Measurements from ENCODE around the gene IL6R.
"Not testable (repeated sequence)": the region's sequence is repeated elsewhere in the genome, so short reads cannot be mapped to it uniquely, and the experiment has no call there.

Gene IL6R

GRCh38 chr1:154479764-154480421, 74.8 kb downstream of the IL6R start:
- peak; percentile 91 for TF ChIP-seq CTCF (IDR thresholded peaks at IDR 0.05; ENCODE audit: low read depth, low read length)
- DNase-seq (ENCODE audit: extremely low read depth, low read depth) = peak; percentile 60

GRCh38 chr1:154481053-154481452, 75.9 kb downstream of the IL6R start:
- DNase-seq (ENCODE audit: extremely low read depth, low read depth) = no peak
- TF ChIP-seq CTCF (IDR thresholded peaks at IDR 0.05; ENCODE audit: low read depth, low read length) = no peak

- DNase-seq (ENCODE audit: extremely low read depth, low read depth) = no peak
- no peak for TF ChIP-seq CTCF (IDR thresholded peaks at IDR 0.05; ENCODE audit: low read depth, low read length)
Observed at GRCh38 chr1:154483941-154484803, 79.0 kb downstream of the IL6R start.

- no peak for DNase-seq (ENCODE audit: extremely low read depth, low read depth)
Observed at GRCh38 chr1:154485106-154485505, 80.0 kb downstream of the IL6R start.

GRCh38 chr1:154485910-154486496, 80.9 kb downstream of the IL6R start:
- no peak for TF ChIP-seq CTCF (IDR thresholded peaks at IDR 0.05; ENCODE audit: low read depth, low read length)
- no peak for DNase-seq (ENCODE audit: extremely low read depth, low read depth)

More at GRCh38 chr1:154485106-154485505, 80.0 kb downstream of the IL6R start:
- no peak for TF ChIP-seq CTCF (IDR thresholded peaks at IDR 0.05; ENCODE audit: low read depth, low read length)

- DNase-seq (ENCODE audit: extremely low read depth, low read depth) = not testable (repeated sequence)
Observed at GRCh38 chr1:154486756-154487155, 81.6 kb downstream of the IL6R start.

- no peak for TF ChIP-seq CTCF (IDR thresholded peaks at IDR 0.05; ENCODE audit: low read depth, low read length)
- no peak for DNase-seq (ENCODE audit: extremely low read depth, low read depth)
Observed at GRCh38 chr1:154488922-154489321, 83.8 kb downstream of the IL6R start.

All from AG09319 (cell line).